NK-92 (cell line): ENCODE results near the gene PGA5.

Experiments used
- DNase-seq: peaks from one replicate; lab custom pipeline; 2025; ENCODE audit not compliant: unreplicated experiment; lab: John Stamatoyannopoulos, UW

Gene PGA5

DNA sequence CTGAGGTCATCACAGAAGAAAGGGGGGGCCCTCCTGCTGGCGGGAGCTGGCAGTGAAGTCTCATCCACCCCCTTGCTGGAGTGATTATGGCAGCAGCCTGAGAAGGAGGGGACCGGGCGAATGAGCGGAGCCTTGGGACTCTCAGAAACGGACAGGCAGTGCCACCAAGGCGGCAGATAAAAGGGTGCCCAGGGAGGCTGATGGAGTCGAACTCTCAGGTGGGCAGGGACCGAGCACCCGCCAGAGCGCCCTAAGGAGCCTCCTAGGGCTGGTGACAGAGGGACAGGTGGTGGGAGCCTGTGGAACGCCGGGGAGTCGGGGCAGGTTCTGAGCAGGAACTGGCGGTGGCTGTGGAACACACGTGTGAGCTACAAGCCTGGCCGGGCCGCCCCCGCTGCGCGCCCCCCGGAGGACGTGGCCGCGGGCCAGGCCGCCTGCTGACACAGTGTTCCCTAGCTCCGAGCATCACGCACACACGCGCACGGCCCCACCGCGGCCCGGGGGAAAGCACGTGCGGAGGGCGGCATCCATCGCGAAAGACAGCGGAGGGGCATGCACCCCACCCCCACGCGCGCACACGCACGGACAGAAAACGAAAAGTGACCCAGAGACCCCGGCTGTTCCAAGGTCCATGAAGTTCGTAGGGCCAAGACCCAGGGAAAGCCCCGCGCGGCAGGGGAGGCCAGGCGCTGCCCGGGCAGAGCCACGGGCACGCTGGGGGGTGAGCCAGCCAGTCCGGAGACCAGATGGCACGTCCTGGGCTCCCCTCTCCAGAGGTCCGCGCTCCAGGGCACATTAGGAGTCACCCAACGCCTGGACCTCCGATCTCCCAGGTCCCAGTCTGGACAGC lies 53.1 kb downstream of the PGA5 start:
- DNase-seq = no peak

DNA sequence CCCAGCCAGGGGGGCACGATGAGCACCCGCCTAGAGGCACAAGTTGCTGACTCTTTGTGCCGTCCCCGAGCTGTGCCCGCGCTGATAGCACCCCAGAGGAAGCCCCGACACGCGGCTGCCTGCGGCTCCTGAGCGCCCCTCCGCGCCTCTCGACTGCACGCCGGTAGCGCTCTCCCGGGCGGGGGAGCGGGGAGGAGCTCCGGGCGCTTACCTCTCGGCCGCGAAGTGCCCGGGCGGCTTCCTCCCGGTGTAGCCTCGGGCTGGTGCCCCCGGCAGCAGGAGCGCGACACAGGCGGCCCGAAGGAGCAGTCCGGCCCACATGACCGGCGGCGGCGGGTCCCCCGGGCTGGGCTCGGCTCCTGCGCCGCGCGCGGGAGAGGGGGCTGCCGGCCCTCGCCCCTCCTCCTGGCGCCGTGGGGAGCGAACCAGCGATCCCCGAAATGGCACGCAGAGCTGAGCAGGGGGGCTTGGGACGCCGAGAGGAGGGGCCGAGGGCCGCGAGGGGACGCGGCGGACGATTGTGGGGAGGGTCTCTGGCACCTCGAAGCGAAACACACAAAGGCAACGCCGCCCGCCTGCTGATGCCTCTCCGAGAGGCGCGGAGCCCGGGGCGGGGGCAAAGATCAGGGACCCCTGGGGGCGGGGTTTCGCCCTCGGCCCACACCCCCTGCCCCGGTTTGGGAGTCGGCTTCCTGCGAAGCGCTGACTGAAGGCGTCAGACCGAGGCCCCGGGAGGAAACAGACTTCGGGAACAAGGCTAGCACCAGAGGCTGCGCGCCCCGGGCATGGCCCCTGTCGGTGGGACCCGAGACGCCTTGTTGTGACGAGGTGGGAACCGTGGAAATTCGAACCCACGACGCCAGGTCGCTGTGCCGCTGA lies 54.0 kb downstream of the PGA5 start, which contains the start of gene VWCE:
Gene VWCE, minus strand, starts transcription at position 600 of the 879 bp plus-strand sequence. Its CDS starts 279 bp downstream, at position 321.
- DNase-seq = no peak

DNA sequence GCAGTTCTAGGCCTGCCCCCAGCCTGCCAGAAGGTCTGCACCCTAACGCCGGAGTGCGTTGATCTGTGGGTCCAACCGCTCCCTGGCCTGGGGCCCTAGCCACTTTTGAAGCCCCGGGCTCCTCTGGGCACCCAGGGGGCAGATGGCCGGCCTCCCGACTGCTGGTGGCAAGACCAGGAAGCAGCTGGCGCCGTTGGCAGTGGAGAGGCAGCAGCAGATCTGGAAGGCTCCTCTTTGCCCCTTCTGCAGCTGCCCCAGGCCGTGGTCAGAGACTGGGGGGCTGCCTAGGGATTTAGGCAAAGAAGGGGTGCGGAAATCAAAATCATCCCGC lies 54.6 kb downstream of the PGA5 start:
- DNase-seq = no peak

DNA sequence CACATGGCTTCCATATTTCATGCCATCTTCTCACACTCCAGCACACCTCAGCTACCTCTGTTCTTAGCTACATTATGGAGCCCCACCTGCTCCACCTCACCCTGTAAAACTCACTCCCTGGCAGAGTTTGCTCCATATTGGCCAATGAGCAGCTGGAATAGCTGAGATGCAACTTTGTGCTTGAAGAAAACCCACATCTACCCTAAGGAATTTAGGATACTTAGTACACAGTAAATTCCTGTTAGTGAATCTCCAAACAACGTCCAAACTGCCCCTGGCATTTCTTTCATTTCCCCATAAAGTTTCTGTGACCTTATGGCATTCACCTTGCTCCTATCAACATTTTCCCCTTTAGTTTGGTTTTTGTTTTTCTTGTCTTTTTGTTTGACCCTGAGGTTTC lies 56.4 kb downstream of the PGA5 start:
- no peak for DNase-seq

DNA sequence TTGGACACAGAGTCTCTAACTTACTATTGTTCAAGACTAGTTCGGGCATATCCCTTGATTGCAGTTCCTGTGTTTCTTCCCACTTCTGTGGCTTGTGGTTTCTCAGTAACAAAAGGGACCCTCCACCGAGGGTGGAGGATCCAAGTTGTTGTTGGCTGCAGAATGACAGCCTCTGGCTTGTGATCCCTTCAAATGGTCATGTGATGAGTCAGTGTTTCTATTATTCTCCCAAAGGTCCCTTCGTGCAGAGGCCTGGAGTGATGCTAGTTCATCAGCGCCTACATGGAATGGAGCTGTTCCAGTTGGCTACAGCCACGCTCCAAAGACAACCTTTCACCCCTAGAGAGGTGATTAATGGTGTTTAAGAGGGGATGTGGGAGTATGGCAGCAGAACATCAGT lies 56.8 kb downstream of the PGA5 start:
- no peak for DNase-seq

DNA sequence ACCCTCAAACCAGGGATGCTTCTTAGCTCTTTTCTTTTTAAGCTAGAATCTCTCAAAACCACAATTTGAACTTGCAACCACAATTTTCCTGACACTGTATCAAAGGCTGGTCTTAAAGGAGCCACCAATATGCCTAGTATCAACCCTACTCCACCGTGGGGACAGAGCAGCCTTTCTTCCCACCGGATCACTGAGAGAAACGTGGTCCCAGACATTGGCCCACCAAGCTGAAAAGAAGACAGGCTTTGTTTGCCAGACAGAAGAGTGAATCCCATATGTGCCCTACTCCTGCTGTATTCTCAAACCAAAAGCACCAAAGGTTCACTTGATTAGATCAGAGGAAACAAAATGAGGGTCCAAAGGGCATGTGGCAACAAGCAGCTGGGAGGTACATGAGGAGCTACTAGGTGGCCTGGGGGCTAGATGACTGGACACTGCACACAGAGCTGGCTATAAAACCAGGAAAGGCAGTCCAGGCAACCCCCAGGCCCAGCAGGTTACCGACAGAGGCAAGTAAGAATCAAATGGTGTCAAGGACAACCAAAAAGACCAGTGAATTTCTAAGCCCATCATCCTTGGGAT lies 57.8 kb downstream of the PGA5 start:
- no peak for DNase-seq
